SHP77 (cell line): ENCODE data around the gene GAD2.

Experiments
- DNase-seq, 2 experiments: peaks; one replicate each; lab custom pipeline; 2025; lab: John Stamatoyannopoulos, UW

The GAD2 gene

GRCh38 chr10:26222563-26222962 lies 6.0 kb downstream of the GAD2 start:
- no peak for DNase-seq

DNA sequence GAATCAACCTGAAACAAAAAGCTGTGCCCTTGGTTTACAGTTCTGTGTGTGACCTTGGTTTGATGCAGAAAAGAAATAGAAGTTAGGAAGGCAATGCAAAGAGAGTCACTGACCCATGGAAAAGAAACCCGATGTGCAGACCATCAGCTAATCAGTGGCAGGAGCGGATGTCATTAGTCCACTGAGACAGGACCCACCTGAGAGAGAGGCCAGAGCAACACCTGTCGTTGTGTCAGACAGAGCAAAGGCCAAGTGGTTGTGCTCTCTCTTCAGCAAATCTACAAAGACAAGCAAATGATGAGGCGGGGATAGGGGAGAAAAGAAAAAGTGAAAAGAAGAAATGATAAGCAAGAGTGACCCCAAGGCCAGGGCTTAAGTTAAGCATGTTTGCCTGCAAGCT lies 8.7 kb downstream of the GAD2 start:
- DNase-seq = no peak

- DNase-seq = no peak
Measured at GRCh38 chr10:26227786-26228185, 11.2 kb downstream of the GAD2 start.

- no peak for DNase-seq
Measured at GRCh38 chr10:26232174-26232573, 15.6 kb downstream of the GAD2 start.

- DNase-seq = no peak
Measured at GRCh38 chr10:26235761-26236160, 19.2 kb downstream of the GAD2 start.

- no peak for DNase-seq
Measured at GRCh38 chr10:26238378-26238777, 21.8 kb downstream of the GAD2 start.

GRCh38 chr10:26242706-26243350 lies 26.3 kb downstream of the GAD2 start:
- DNase-seq = no peak

- no peak for DNase-seq
Measured at GRCh38 chr10:26243351-26243720, 26.8 kb downstream of the GAD2 start.

- no peak for DNase-seq
Measured at GRCh38 chr10:26249681-26250080, 33.1 kb downstream of the GAD2 start.

GRCh38 chr10:26251925-26252324 lies 35.4 kb downstream of the GAD2 start:
- no peak for DNase-seq

DNA sequence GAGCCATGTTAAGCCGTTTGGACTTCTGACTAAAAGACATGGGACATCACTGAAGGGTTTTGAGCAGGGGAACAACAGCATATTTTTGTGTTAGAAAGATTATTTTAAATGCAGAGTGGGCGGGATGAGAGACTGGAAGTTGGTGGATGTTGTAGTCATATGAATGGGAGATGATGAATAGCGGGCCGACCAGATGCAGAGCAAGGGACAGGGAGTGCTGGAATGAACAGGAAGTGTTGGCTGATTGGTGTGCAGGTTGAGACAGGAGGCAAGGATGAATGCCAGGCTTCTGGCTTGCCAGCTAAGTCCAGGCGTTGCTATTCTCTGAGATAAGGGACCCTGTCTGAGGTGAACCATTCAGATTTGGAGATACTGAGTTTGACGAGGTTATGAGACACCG lies 38.0 kb downstream of the GAD2 start:
- no peak for DNase-seq

- DNase-seq = no peak
Measured at GRCh38 chr10:26259341-26259740, 42.8 kb downstream of the GAD2 start.

DNA sequence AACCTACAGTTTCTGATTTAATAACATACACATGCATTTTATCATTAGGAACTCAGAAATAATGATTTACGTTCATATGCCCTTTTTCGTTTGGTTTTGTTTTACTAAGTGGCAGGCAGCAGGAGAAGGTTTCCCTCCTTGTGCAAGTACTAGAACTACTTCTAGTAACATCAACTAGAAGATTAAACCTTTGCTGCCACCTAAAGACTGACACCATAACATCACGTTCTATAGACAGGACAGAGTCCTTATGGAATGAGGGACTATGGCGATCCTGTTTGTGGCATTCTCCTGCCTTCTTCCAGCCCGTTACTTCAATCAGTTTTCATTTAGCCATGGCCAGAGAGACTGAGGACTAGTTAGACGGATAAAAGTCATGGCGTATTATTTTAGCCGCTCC lies 53.2 kb downstream of the GAD2 start:
- DNase-seq = peak; percentile 46 to 53

GRCh38 chr10:26274391-26274790 lies 57.8 kb downstream of the GAD2 start:
- no peak for DNase-seq

DNA sequence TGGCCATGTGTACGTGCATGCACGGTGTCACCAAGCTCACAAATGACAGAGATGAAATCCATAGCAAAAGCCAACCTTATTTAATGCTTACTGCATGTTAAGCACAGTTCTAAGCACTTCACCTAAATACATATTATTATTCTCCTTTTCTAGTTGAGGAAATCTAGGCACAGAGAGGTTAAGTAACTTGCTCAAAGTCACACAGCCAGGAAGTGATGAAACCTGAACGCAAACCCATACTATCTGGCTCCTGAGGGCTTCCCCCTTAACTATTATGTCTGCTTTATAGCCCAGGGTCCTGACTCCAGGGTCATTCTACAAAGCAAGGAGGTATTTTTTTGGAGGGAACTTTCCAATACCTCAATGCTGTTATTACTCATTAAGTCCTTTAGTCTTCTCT lies 61.7 kb downstream of the GAD2 start:
- no peak for DNase-seq

GRCh38 chr10:26290236-26290635 lies 73.7 kb downstream of the GAD2 start:
- no peak for DNase-seq

- no peak for DNase-seq
Measured at GRCh38 chr10:26291721-26292480, 75.3 kb downstream of the GAD2 start.

DNA sequence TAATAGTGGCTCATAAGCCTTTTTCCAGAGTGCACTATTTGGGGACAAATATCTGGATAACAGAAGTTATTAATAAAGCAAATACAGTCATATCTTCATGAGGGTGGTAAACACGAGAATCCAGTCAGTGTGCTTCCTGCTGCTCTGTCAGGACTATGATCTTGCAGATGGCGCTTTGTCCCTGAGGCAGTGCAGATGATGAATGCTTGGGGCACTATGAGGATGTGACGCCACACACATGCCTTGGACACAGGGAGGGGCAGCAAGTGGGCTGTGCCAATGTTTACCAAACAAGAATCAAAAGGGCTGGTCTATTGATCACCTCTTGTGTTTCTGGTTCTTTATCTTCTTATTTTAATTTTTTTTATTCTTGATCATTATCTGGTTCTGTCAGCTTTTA lies 79.8 kb downstream of the GAD2 start:
- no peak for DNase-seq

- no peak for DNase-seq
Measured at GRCh38 chr10:26300001-26300400, 83.4 kb downstream of the GAD2 start.

DNA sequence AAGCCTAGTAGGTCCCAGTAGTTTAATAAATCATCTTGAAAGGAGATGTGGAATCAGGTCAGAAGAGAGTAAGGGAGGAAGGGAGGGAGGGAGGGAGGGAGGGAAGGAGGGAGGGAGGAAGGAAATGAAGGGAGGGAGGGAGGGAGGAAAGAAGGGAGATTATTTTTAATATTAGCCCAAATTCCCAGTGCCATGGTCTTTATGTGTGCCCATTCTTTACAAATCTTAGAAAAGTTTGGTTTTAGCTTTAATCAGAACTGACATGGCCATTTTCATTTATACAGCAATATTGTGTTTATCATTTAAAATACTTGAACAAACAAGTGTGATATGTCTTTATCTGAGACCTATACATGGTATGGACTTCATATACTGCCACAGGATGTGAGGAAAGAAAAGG lies 86.8 kb downstream of the GAD2 start:
- no peak for DNase-seq

GRCh38 chr10:26310361-26310760 lies 93.8 kb downstream of the GAD2 start:
- DNase-seq = no peak

DNA sequence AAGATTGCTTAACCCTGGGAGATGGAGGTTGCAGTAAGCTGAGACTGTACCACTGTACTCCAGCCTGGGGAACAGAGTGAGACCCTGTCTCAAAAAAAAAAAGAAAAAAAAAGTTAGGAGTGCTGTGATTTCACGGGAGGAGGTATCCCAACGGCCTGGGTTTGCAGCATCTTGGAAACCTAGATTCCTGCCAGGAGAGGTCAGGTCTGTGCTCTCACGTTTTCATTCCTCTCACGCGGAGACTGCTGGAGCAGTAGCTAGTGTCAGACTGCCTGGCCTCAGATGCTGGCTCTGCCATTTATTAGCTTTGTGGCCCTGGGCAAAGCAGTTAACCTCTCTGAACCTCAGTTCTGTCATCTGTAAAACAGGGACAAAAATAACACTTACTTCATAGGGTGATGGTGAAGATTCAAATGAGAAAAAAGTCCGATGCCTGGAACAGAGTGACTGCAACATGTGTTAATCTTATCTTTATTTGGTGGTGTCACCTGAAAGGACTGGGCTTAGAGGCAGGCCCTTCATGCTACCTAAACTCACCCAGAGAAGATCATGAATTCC lies 94.9 kb downstream of the GAD2 start:
- no peak for DNase-seq

- no peak for DNase-seq
Measured at GRCh38 chr10:26314265-26315013, 97.9 kb downstream of the GAD2 start.
